GM12801 (cell line): Measurements from ENCODE around the gene TTLL12.

Experiments
- CTCF ChIP-seq: IDR thresholded peaks from one replicate; pipeline ENCODE4 v1.5.1; 2011; ENCODE audit warnings: control low read depth; ENCODE audit not compliant: insufficient read length; ENCODE audit errors: extremely low read depth

Gene TTLL12

GRCh38 chr22:43230971-43231723 is 44.2 kb upstream of the TTLL12 start:
- TF ChIP-seq CTCF = peak; percentile 29

GRCh38 chr22:43230571-43230970 is 43.6 kb upstream of the TTLL12 start:
- no peak for TF ChIP-seq CTCF

- no peak for TF ChIP-seq CTCF
Observed at GRCh38 chr22:43228863-43229262, 41.9 kb upstream of the TTLL12 start.

- no peak for TF ChIP-seq CTCF
Observed at GRCh38 chr22:43228330-43228729, 41.4 kb upstream of the TTLL12 start.

GRCh38 chr22:43227239-43227630 is 40.3 kb upstream of the TTLL12 start:
- TF ChIP-seq CTCF = no peak

GRCh38 chr22:43226377-43227238 is 39.7 kb upstream of the TTLL12 start:
- no peak for TF ChIP-seq CTCF

- no peak for TF ChIP-seq CTCF
Observed at GRCh38 chr22:43225609-43226008, 38.7 kb upstream of the TTLL12 start.
